ENCODE measurements around the gene SLC41A3.

DNA sequence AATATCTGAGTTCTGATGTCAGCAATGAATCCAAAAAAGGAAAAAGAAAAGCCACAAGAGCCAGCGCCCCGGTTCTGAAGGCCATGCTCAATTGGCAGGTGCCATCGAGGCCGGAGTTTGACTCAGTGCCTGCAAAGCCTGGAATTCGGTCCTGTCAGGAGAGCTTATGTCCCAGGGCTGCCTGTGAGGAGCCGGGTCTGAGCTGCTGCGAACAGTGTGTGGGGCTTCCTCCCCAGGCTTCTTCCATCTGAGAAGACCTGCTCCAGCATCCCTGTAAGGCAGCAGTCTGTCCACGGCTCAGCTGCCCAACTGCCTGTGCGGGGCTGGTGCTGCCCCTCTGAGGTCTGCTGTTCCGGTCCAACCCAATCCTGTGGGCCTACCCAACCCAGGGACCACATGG, 68.8 kb downstream of the SLC41A3 start:
- TF ChIP-seq, protein P1, sequence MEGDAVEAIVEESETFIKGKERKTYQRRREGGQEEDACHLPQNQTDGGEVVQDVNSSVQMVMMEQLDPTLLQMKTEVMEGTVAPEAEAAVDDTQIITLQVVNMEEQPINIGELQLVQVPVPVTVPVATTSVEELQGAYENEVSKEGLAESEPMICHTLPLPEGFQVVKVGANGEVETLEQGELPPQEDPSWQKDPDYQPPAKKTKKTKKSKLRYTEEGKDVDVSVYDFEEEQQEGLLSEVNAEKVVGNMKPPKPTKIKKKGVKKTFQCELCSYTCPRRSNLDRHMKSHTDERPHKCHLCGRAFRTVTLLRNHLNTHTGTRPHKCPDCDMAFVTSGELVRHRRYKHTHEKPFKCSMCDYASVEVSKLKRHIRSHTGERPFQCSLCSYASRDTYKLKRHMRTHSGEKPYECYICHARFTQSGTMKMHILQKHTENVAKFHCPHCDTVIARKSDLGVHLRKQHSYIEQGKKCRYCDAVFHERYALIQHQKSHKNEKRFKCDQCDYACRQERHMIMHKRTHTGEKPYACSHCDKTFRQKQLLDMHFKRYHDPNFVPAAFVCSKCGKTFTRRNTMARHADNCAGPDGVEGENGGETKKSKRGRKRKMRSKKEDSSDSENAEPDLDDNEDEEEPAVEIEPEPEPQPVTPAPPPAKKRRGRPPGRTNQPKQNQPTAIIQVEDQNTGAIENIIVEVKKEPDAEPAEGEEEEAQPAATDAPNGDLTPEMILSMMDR (IDR thresholded peaks at IDR 0.05; ENCODE audit: insufficient read depth, low read depth, low read length), result no peak
- no peak for TF ChIP-seq EZH2 (IDR thresholded peaks at IDR 0.05; ENCODE audit: insufficient read depth, low read length)
